PFSK-1 (cell line): ENCODE data around the gene ZP3.

Experiments
- FOXP2 ChIP-seq: optimal IDR thresholded peaks from 2 replicates; pipeline ENCODE3; 2011; ENCODE audit warnings: borderline replicate concordance, control low read depth, inconsistent platforms; ENCODE audit not compliant: insufficient read depth; ENCODE audit errors: extremely low read length, extremely low read depth
- POLR2AphosphoS5 ChIP-seq: IDR thresholded peaks from 2 replicates; pipeline ENCODE4 v1.6.1; 2012; ENCODE audit warnings: low read depth, mild to moderate bottlenecking, control low read depth, low read length, moderate library complexity
- REST ChIP-seq, 2 experiments: IDR thresholded peaks; 2 replicates each; pipeline versions ENCODE4 v1.6.1 to v1.8.0; 2011 to 2012; ENCODE audit warnings: low read depth in 2 of 2, low read length in 2 of 2, control low read depth in 1 of 2, inconsistent platforms in 1 of 2, mild to moderate bottlenecking in 1 of 2, moderate library complexity in 1 of 2; ENCODE audit not compliant: insufficient read depth in 1 of 2
- SIN3A ChIP-seq: IDR thresholded peaks from 2 replicates; pipeline ENCODE4 v1.6.1; 2012; ENCODE audit warnings: mild to moderate bottlenecking, low read length, moderate library complexity, borderline replicate concordance; ENCODE audit not compliant: insufficient read depth
- TAF1 ChIP-seq: IDR thresholded peaks from 2 replicates; pipeline ENCODE4 v1.6.1; 2012; ENCODE audit warnings: low read length, control low read depth, borderline replicate concordance; ENCODE audit not compliant: insufficient read depth

The ZP3 gene

GRCh38 chr7:76381814-76382213, 42.9 kb upstream of the ZP3 start:
- TF ChIP-seq SIN3A (no peak), REST (IDR thresholded peaks at IDR 0.05; ENCODE audit: insufficient read depth in 1 of 2, low read depth in 2 of 2, low read length in 2 of 2) (no peak), FOXP2 (no peak), POLR2AphosphoS5 (no peak), TAF1 (no peak)

- TF ChIP-seq TAF1, result no peak
- TF ChIP-seq SIN3A, result no peak
- no peak for TF ChIP-seq REST (IDR thresholded peaks at IDR 0.05; ENCODE audit: insufficient read depth in 1 of 2, low read depth in 2 of 2, low read length in 2 of 2)
- no peak for TF ChIP-seq POLR2AphosphoS5
- TF ChIP-seq FOXP2, result no peak
These were observed 41.4 kb upstream of the ZP3 start for GRCh38 chr7:76383089-76383944.

DNA sequence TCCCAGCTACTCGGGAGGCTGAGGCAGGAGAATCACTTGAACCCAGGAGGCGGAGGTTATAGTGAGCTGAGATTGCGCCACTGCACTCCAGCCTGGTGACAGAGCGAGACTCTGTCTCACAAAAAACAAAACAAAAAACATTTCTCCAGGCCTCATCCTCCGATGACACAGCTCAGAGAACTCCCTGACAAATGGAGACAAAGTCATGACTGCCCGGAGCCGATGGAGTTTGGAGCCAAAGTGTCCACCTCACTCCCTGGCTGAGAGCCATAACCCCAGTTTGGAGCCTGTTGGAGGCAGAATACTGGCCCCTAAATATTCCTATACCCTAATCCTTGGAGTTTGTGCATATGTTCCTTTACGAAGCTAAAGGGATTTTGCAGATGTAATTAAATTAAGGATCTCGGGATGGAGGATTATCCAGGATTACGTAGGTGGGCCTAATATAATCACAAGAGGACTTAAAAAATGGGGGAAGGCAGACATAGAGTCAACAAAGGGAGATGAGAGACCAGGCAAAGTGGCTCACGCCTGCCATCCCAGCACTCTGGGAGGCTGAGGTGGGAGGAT, 38.0 kb upstream of the ZP3 start:
- TF ChIP-seq FOXP2 (no peak), REST (IDR thresholded peaks at IDR 0.05; ENCODE audit: insufficient read depth in 1 of 2, low read depth in 2 of 2, low read length in 2 of 2) (no peak), SIN3A (no peak), POLR2AphosphoS5 (no peak), TAF1 (no peak)

- TF ChIP-seq SIN3A, result no peak
- TF ChIP-seq REST (IDR thresholded peaks at IDR 0.05; ENCODE audit: insufficient read depth in 1 of 2, low read depth in 2 of 2, low read length in 2 of 2), result no peak
- TF ChIP-seq POLR2AphosphoS5, result no peak
- no peak for TF ChIP-seq FOXP2
- TF ChIP-seq TAF1, result no peak
These were observed 34.7 kb upstream of the ZP3 start for GRCh38 chr7:76390092-76390491.
